ENCODE measurements around the gene FASTKD2. TPM values are rescaled to one million over a fixed set of nuclear protein-coding genes. Genes with fewer than 3 reads are reported as not detected.

FASTKD2 gene
- total and polyA plus RNA-seq, 2 of the 8 experiments (the other 6 are each of a cell fraction or from before 2014, with no cell fraction given) = 35.7 to 38.5 TPM

GRCh38 chr2:206756816-206757215, 8.6 kb upstream of the FASTKD2 start:
- CTCF ChIA-PET (ENCODE audit: partially characterized antibody) = interaction anchor here (1.0 kb wide), 1 partner anchor 26 kb away, joined by 3 read pairs; no protein-coding TSS in a partner anchor
- no peak overlapping the region for H3K4me2 ChIP-seq (ENCODE audit: insufficient read depth in 1 of 2, low read depth in 2 of 2, low read length in 2 of 2)
- H3K23me2 ChIP-seq (ENCODE audit: low read depth, low read length) = no peaks in the 10 kb centered on the region
- H3K27ac ChIP-seq (ENCODE audit: low read depth, low read length) = no peak overlapping the region
- no peaks in the 10 kb centered on the region for H3K79me2 ChIP-seq (ENCODE audit: control insufficient read depth in 1 of 2, insufficient read depth in 2 of 2, low read length in 2 of 2)
- no peak overlapping the region for H2AK5ac ChIP-seq (ENCODE audit: low read depth, low read length)
- no peak overlapping the region for H2AFZ ChIP-seq (ENCODE audit: low read length)
- H3K56ac ChIP-seq (replicated peaks; ENCODE audit: insufficient read length, low read depth, low read length) = no peak overlapping the region
- no peak overlapping the region for H4K8ac ChIP-seq (ENCODE audit: extremely low read depth, insufficient read depth, low read length)
- no peaks in the 10 kb centered on the region for H3K9me3 ChIP-seq (ENCODE audit: insufficient read depth in 2 of 2, low read depth in 1 of 2, low read length in 1 of 2)
- no peaks in the 10 kb centered on the region for H4K20me1 ChIP-seq (replicated peaks in 1 of 2; ENCODE audit: control insufficient read depth in 1 of 2, insufficient read depth in 2 of 2, low read length in 2 of 2)
- no peak overlapping the region for H3K9ac ChIP-seq (replicated peaks in 1 of 4; ENCODE audit: extremely low read depth in 1 of 4, low read depth in 3 of 4, low read length in 3 of 4)
- no peak overlapping the region for H3K18ac ChIP-seq (ENCODE audit: extremely low read depth, low read length)
- no peak overlapping the region for H2BK12ac ChIP-seq (ENCODE audit: low read depth, low read length)
- no peak overlapping the region for H4K5ac ChIP-seq (ENCODE audit: insufficient read length, low read depth, low read length)
- H3K23ac ChIP-seq (ENCODE audit: insufficient read length) = no peak overlapping the region
- no peak overlapping the region for H3K4me3 ChIP-seq (ENCODE audit: extremely low read depth in 1 of 4, insufficient read depth in 2 of 4, low read depth in 3 of 4, low read length in 4 of 4)
- no peak overlapping the region for H3K4ac ChIP-seq (replicated peaks; ENCODE audit: insufficient read length, low read depth, low read length)
- H4K91ac ChIP-seq (replicated peaks; ENCODE audit: insufficient read length, low read length) = no peak overlapping the region
- no peak overlapping the region for H2BK20ac ChIP-seq (ENCODE audit: low read length)
- H3K36me3 ChIP-seq (ENCODE audit: control insufficient read depth in 2 of 4, insufficient read depth in 4 of 4, low read length in 3 of 4) = no peaks in the 10 kb centered on the region
- no peak overlapping the region for H2BK5ac ChIP-seq (ENCODE audit: low read depth, low read length)
- no peak for DNase-seq (ENCODE audit: low read depth in 1 of 2, low spot score in 2 of 2)
- WGBS, 2 experiments (ENCODE audit: extremely low coverage in 1 of 2, insufficient coverage in 1 of 2, insufficient read length in 1 of 2, insufficient replicate concordance in 2 of 2, low coverage in 1 of 2, low lambda C conversion rate in 2 of 2, missing lambda C conversion rate in 1 of 2) = 89% methylated on average over 1 of the region's 1 CpG; no CpG with 5 or more reads in 1 of the 2 experiments
- H2BK120ac ChIP-seq (replicated peaks; ENCODE audit: low read depth, low read length) = no peak overlapping the region
- TF ChIP-seq BRCA1 (IDR thresholded peaks at IDR 0.05; ENCODE audit: low read depth, low read length) (no peak), TAF7 (optimal IDR thresholded peaks at IDR 0.05; ENCODE audit: borderline replicate concordance, low read depth, low read length) (no peak), SAP30 (IDR thresholded peaks at IDR 0.05; ENCODE audit: insufficient read depth, insufficient replicate concordance, low read length) (no peak), USF2 (IDR thresholded peaks at IDR 0.05; ENCODE audit: low read length) (no peak), FOSL1 (IDR thresholded peaks at IDR 0.05; ENCODE audit: insufficient read depth, low read depth, low read length) (no peak)
- H3K79me1 ChIP-seq (ENCODE audit: low read depth, low read length) = no peaks in the 10 kb centered on the region
- no peak for FAIRE-seq
- no peak overlapping the region for H3K14ac ChIP-seq (ENCODE audit: insufficient read length)
- no peak overlapping the region for H2BK15ac ChIP-seq (ENCODE audit: low read length)
- H3K4me1 ChIP-seq (replicated peaks in 1 of 4; ENCODE audit: control insufficient read depth in 3 of 4, insufficient read depth in 4 of 4, low read length in 3 of 4) = no peaks in the 10 kb centered on the region
- H3K27me3 ChIP-seq (replicated peaks in 1 of 4; ENCODE audit: control insufficient read depth in 3 of 4, extremely low read depth in 1 of 4, insufficient read depth in 3 of 4, low read length in 3 of 4) = no peaks in the 10 kb centered on the region
- POLR2A ChIA-PET (ENCODE audit: partially characterized antibody) = no interaction called here

Data from H1 (cell line).